PC-9 (cell line): ENCODE results near the gene DPH2.

Experiments
- EZH2 ChIP-seq: fragments of 200-600 bp; sonication (generic); IDR thresholded peaks from 2 replicates; pipeline ENCODE4 v1.8.0; 2017; ENCODE audit warnings: antibody characterized with exemption, low read depth
- TF ChIP-seq, protein P1 (sequence below): fragments of 200-600 bp; sonication (generic); conservative IDR thresholded peaks from 2 replicates; pipeline ENCODE4 v1.6.1; 2017; ENCODE audit warnings: mixed run types, antibody characterized with exemption, mild to moderate bottlenecking, moderate library complexity

DNA sequence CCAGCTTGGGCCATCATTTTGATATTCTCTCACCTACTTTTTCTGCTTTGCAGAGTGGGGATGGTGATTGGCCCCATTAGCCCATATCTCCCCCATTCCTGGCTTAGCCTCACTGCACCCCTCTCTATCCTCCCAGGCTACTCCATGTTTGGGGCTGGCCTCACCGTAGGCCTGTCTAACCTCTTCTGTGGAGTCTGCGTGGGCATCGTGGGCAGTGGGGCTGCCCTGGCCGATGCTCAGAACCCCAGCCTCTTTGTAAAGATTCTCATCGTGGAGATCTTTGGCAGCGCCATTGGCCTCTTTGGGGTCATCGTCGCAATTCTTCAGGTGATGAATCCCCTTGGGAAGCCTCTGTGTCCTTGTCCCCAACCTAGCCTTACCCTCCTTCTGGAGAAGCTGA is 7.1 kb downstream of the DPH2 start:
- TF ChIP-seq, protein P1, sequence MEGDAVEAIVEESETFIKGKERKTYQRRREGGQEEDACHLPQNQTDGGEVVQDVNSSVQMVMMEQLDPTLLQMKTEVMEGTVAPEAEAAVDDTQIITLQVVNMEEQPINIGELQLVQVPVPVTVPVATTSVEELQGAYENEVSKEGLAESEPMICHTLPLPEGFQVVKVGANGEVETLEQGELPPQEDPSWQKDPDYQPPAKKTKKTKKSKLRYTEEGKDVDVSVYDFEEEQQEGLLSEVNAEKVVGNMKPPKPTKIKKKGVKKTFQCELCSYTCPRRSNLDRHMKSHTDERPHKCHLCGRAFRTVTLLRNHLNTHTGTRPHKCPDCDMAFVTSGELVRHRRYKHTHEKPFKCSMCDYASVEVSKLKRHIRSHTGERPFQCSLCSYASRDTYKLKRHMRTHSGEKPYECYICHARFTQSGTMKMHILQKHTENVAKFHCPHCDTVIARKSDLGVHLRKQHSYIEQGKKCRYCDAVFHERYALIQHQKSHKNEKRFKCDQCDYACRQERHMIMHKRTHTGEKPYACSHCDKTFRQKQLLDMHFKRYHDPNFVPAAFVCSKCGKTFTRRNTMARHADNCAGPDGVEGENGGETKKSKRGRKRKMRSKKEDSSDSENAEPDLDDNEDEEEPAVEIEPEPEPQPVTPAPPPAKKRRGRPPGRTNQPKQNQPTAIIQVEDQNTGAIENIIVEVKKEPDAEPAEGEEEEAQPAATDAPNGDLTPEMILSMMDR, result no peak
- TF ChIP-seq EZH2, result no peak
